Mucosa of rectum (tissue), 2 donors: ENCODE results near the gene LRMDA.
"Not testable (repeated sequence)": the region's sequence is repeated elsewhere in the genome, so short reads cannot be mapped to it uniquely, and the experiment has no call there.

Experiments used
- H3K27ac ChIP-seq, 2 donors: one replicate each; pipeline ENCODE4 v1.7.0; 2013; ENCODE audit warnings: inconsistent platforms in 2 of 2, low read depth in 2 of 2, low read length in 2 of 2
- H3K27me3 ChIP-seq, 2 donors: one replicate each; pipeline ENCODE4 v1.7.0; 2013; ENCODE audit warnings: low read length in 2 of 2; ENCODE audit not compliant: control insufficient read depth in 2 of 2, insufficient read depth in 2 of 2
- H3K36me3 ChIP-seq, 2 donors: one replicate each; pipeline ENCODE4 v1.7.0; 2013; ENCODE audit warnings: low read length in 2 of 2; ENCODE audit not compliant: control insufficient read depth in 2 of 2, insufficient read depth in 2 of 2
- H3K4me1 ChIP-seq, 2 donors: one replicate each; pipeline ENCODE4 v1.7.0; 2013; ENCODE audit warnings: low read length in 2 of 2, mild to moderate bottlenecking in 1 of 2; ENCODE audit not compliant: control insufficient read depth in 2 of 2, insufficient read depth in 2 of 2
- H3K4me3 ChIP-seq, 2 donors: one replicate each; pipeline ENCODE4 v1.7.0; 2013; ENCODE audit warnings: low read length in 2 of 2
- H3K9ac ChIP-seq, 2 donors: one replicate each; pipeline ENCODE4 v1.7.0; 2013; ENCODE audit warnings: low read length in 2 of 2, low read depth in 1 of 2, mild to moderate bottlenecking in 1 of 2
- H3K9me3 ChIP-seq, 2 donors: one replicate each; pipeline ENCODE4 v1.7.0; 2013; ENCODE audit warnings: low read length in 2 of 2; ENCODE audit not compliant: control insufficient read depth in 2 of 2
- donor health status: healthy.
- donor health status: Normal muscosa, but diverticular disease.

Gene LRMDA

GRCh38 chr10:76583711-76584161, 1152.3 kb downstream of the LRMDA start:
- Histone ChIP-seq H3K27me3 (no peaks in the 10 kb centered on the region), H3K4me1 (no peaks in the 10 kb centered on the region), H3K4me3 (no peak overlapping the region), H3K27ac (no peak overlapping the region), H3K9me3 (no peaks in the 10 kb centered on the region), H3K9ac (no peak overlapping the region), H3K36me3 (no peaks in the 10 kb centered on the region)

GRCh38 chr10:76584466-76584865, 1153.0 kb downstream of the LRMDA start:
- H3K27me3 ChIP-seq, H3K4me3 ChIP-seq, H3K9ac ChIP-seq, H3K9me3 ChIP-seq, H3K4me1 ChIP-seq, H3K36me3 ChIP-seq, H3K27ac ChIP-seq: not testable (repeated sequence)
